MV-4-11 (cell line): Measurements from ENCODE around the gene DMP1.

Experiments
- DNase-seq: peaks from one replicate; lab custom pipeline; 2025; lab: John Stamatoyannopoulos, UW

Gene DMP1, protein sequence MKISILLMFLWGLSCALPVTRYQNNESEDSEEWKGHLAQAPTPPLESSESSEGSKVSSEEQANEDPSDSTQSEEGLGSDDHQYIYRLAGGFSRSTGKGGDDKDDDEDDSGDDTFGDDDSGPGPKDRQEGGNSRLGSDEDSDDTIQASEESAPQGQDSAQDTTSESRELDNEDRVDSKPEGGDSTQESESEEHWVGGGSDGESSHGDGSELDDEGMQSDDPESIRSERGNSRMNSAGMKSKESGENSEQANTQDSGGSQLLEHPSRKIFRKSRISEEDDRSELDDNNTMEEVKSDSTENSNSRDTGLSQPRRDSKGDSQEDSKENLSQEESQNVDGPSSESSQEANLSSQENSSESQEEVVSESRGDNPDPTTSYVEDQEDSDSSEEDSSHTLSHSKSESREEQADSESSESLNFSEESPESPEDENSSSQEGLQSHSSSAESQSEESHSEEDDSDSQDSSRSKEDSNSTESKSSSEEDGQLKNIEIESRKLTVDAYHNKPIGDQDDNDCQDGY

DNA sequence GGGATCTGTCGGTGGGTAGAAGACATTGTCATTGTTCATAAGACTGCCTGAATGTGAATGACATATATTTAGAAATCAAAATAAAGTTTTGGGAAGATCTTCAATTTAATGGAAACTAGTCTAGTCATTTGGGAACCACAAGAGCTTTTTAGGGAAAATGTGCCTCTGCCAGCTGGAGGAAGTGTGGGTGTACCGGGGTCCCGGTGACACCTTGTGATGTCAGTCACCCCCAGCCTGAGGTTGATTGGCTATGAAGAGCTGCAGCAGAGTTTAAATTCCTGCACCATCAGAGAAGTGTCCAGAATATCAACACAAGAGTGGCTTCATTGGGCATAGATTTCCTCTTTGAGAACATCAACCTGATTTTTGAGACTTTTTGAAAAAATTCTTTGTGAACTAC, at the start of gene DMP1:
Gene DMP1 (plus strand): TSS at position 301 of the 400 bp plus-strand sequence. CDS start 6,213 bp downstream, outside the sequence.
- no peak for DNase-seq

DNA sequence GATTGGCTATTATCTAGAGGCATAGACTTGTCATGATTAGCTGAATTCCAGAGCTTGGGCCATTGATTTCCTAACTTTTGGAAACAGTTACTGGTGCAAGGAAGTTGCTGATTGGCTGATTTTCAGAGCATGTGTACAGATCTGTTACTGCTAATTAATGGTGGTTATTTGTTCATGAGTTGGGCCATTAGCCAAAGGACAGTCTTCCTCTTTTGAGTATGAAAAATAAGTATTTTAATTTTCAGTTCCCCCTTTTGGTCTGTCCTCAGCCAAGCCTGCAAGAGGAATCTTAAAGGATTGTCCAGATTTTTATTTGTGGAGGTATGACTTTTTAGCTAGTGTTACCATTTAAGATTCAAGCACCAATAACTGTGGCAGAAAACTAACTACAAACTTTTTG, 48.7 kb upstream of the DMP1 start:
- peak; percentile 60 for DNase-seq

DNA sequence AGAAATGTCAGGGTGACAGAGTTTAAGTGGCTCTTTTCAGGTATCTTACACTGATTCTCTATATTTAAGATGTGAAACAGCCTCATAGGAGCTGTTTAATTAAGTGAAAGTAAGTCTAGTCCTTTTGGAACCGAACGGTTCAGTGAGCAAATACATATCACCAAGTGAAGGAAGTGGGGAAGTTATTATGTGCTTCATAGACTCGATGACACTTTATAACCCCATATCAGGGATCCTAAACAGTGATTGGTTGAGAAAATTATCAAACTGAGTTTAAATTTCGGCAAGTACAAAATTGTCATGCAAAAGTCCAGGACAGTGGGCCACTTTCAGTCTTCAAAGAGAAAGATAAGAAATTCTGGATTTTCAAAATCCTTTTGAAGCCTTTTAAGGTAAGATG, 41.9 kb upstream of the DMP1 start, which contains the start of gene DSPP:
Gene DSPP (plus strand): TSS at position 301 of the 400 bp plus-strand sequence. CDS start 2,380 bp downstream, outside the sequence.
- no peak for DNase-seq

DNA sequence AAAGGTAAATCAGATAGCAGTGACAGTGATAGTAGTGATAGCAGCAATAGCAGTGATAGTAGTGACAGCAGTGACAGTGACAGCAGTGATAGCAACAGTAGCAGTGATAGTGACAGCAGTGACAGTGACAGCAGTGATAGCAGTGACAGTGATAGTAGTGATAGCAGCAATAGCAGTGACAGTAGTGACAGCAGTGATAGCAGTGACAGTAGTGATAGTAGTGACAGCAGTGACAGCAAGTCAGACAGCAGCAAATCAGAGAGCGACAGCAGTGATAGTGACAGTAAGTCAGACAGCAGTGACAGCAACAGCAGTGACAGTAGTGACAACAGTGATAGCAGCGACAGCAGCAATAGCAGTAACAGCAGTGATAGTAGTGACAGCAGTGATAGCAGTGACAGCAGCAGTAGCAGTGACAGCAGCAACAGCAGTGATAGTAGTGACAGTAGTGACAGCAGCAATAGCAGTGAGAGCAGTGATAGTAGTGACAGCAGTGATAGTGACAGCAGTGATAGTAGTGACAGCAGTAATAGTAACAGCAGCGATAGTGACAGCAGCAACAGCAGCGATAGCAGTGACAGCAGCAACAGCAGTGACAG, 35.7 kb upstream of the DMP1 start:
- DNase-seq: no peak

DNA sequence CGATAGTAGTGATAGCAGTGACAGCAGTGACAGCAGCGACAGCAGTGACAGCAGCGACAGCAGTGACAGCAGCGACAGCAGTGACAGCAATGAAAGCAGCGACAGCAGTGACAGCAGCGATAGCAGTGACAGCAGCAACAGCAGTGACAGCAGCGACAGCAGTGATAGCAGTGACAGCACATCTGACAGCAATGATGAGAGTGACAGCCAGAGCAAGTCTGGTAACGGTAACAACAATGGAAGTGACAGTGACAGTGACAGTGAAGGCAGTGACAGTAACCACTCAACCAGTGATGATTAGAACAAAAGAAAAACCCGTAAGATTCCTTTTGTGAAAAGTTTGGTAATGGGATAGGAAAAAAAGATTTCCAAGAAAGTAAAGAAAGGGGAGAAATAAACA, 33.8 kb upstream of the DMP1 start:
- DNase-seq: no peak

DNA sequence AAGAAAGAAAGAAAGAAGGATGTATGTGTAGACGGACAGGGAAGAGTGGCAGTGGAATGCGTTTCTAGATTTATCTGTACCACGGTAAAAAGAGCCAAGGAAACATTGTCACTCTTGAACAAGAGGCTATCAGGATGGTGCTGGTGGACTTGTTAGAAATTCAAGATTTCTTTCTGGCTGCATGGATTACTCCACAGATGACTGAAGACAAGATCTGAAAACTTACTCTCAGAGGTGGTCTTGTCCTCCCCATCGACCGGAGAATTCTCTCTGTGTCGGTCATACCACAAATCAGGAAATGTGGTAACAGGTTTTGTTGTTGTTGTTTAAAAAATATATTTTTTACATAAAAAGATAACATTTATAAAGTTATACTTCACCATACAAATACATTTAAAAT, 30.0 kb upstream of the DMP1 start:
- no peak for DNase-seq

DNA sequence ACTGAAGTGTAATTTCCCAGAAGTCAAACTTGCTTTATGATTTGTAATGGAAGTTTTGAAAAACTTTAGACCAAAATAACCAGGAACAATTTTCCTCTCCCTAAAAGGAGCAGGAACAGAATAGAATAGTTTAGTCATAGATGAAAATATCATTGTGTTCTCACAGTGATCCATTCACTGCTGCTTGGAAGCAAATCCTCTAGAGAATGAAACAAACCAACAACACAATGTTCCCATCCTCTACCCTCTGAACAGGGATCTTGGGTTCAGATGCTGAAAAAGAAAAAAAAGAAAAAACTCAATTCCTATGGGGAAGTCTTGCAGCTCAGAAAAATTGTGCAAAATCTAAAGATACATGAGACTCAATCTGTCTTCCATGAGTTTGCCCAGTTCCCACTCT, 29.6 kb upstream of the DMP1 start:
- no peak for DNase-seq

DNA sequence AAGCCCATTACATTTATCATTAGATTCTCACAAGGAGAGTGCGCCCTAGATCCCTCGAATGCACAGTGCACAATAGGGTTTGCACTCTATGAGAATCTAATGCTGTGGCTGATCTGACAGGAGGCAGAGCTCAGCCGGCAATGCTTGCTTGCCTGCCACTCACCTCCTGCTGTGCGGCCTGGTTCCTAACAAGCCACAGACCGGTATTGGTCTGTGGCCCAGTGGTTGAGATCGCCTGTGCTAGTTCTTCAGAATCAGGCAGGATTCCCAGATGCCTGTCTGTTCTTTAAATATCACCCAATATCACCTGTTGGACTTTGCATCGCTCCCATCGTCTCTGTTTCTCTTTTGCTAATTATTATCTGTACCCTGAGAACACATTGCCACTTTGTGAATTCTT, 27.8 kb upstream of the DMP1 start:
- no peak for DNase-seq

DNA sequence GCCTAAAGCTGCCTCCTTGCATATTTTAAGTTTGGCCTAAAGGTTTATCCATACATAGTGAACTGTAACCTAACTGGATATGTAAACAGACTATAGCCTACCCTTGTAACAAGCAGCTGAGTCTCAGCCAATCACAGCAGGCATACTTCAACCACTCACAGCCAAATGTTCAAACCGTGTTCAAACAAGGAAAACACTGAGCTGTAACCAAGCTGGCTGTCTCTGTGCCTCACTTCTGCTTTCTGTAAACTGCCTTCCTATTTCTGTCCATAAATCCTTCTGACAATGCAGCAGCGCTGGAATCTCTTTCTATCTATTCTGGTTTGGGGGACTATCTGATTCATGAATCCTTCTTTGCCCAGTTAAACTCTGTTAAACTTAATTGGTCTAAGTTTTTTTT, 25.4 kb upstream of the DMP1 start:
- peak; percentile 93 for DNase-seq

DNA sequence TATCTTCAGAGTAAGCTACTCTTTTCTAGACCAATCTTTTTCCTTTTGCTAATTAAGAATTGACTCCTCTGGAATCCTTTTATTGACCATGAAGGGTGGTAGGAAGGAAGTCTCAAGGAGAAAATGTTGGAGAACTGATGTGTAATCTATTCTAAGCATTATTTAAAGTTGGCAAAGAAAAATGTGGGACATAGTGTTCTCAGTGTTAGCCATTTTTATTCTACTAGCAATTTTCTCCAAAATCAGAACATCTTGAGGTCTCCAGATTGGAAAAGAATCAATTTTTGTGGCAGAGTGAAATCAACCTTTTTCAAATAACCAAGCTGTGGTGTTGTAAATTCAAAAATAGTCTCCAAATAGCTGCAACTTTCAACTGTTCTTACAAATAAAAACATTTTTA, 18.4 kb upstream of the DMP1 start:
- no peak for DNase-seq

DNA sequence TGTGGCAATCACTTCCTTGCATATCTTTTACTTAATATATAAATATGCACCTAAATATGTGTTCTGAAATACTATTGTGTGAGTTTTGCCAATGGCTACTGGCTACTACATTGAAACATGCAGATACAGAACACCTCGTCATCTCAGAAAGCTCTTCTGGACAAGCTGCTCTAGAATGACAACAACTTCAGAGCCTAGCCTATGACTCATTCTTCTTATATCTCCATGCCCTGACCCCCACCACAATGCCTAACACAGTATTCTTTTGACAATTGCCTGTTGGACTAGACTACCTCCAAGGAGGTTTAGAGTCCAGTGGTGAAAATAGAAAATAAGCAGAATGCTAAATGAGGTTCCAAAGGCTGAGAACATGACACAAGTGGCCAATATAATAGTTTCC, 17.6 kb upstream of the DMP1 start:
- DNase-seq: no peak

DNA sequence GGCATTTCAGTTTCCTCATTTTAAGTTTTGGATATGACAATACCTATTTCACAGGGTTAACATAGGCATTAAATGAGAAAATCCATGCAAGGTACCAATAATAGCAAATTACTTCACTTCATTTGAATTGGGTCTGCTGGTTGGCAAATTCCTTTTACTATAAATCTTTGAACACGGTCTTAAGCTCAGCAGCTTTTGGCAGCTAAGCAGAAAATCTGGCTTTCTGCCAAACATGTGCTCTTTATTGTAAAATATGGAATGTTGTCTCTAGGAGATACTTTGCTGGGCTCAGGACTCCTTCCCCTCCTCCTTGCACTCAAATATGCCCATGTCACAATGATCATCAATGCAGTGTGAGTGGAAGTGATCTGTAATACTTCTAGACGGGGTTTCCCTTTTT, 16.8 kb upstream of the DMP1 start:
- DNase-seq: no peak

DNA sequence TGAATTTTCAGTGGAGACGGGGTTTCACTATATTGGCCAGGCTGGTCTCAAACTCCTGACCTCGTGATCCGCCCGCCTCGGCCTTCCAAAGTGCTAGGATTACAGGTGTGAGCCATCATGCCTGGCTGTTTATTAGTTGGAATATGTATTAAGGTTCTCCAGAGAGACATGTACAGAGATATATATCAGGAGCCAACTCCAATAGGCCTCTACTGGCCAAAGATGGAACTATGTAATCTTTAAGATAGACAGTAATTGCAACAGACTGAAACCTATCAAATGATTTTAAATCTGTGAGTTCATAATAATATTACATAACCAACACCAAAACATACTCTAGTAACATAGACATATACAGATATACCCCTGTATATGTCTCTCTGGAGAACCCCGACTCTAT, 5.8 kb upstream of the DMP1 start:
- no peak for DNase-seq

DNA sequence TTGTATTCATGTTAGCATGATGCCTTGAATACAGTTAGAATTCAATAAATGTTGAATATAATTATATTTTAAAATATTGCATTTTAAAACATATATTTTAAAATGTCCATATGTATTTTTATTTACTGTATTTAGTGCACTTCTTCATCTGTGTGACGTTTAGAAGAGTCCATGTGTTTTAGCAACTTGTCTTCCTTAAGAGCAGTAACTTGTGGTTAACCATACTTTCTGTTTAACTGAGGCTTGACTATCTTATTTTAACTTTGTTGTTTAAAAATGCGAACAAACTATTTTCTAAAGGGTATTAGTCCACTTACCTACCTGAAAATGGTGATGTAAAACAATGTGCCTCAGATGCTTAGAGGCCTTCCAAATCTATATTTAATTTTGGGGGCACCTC, 858 bp downstream of the DMP1 start:
- DNase-seq: no peak

DNA sequence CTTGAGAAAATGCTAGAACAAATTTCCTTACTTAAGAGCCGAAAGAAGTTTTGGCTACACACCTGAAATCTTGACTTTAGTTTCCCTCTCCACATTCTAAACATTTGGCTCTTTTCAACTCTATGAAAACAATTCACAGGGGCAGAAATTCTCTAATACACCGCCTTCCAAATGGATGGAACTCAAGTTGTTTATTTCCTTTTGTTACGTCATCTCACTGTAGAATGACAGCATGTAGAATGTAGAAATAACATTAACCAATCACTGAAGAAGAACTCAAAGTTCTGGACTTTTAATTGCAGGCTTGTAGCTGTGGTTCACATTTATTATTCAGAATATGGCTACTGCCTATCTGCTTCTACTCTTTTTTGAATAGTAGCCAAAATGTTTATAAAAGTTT, 1.9 kb downstream of the DMP1 start:
- peak; percentile 4 for DNase-seq

DNA sequence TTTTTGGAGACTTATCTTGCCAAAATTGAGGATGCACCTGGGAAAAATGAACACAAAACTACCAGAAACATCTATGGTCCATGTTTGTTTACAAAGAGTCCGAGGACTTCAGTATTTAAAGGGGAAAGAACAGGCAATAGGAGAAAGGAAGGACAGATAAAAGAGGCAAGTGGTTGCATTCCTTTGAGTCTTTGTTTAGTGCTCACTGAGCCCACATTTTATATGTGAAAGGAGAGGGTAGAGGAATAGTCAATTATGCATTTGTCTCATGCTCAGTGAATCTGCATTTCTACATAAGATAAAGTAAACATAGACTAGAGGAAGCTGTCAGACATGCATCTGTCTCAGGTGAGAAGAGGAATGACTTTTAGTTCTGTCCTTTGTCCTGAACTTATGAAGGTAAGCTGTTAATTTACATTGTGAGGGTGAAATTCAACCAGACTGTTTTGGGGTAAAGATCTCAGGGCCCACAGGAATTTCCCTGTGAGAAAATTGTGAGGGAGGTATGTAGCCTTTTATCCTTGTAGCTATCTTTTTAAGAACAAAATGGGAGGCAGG, 4.5 kb downstream of the DMP1 start:
- DNase-seq: no peak

DNA sequence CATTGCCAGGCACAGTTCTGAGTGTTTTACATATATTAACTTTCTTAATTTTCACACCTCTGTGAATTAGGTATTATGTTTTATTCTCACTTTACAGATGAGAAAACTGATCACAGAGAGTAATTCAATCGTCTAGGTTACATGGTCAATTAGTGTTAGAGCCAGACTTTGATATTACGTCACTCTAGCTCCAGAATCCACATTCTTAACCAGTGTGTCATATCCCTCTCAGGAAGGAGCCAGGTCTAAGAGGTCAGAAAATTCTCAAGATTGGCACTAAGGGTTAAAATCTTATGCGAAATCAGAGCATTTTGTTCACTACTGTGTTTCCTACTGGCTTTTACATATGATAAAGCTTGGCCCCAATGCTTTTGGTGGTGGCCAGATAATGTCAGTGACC, 7.4 kb downstream of the DMP1 start:
- DNase-seq: no peak

DNA sequence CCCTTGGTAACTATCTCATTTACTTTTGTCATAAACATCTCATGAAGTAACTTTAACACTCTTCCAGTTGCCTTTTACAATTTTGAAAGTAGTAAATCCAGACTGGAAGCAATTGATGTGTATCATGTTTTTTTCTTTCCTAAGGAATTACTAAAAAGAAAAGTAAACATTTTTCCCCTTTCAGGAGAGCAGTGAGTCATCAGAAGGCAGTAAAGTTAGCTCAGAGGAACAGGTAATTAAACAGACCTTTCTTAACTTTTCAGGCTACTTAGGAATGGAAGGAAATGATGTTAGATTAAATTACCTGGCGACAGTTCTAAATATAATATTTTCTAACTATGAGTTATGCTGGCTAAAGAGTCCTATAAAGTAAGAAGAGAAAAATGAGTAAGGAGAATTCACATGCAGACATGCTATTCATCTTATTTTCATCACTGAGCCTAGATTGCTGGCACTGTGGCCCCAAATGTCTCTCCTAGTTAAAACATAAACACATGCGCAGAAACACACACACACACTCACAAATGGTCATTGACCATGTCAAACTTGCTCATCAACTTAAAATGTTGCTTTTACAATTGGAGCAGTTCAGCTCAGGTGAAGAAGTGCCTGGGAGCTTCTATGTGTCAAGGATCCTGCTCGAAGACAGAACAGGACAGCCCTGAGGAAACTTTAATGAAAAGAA, 9.3 kb downstream of the DMP1 start:
- DNase-seq: no peak

DNA sequence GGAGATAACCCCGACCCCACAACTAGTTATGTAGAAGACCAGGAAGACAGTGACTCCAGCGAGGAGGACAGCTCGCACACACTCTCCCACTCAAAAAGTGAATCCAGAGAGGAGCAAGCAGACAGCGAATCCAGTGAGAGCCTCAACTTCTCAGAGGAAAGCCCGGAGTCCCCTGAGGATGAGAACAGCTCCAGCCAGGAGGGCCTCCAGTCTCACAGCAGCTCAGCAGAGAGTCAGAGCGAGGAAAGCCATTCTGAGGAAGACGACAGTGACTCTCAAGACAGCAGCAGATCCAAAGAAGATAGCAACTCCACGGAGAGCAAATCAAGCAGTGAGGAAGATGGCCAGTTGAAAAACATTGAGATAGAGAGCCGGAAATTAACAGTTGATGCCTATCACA, 12.8 kb downstream of the DMP1 start:
- DNase-seq: no peak

DNA sequence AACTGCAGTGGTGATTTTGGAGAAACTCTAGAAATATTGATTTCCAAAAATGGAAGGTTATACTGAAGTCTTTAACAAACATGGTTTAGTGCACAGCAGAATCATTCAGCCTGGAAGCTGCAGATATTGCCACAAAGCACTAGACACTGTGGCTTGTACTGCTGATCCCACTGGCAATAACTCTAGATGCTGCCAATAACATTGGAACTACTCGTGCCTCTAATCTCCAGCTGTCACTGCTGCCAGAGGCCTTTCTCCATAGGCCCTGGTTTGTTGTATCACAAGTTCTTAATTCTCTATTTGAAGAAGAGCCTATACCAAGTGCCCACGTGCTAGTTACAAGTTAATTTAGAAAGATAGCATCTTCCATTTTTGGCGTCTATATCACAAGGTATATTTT, 19.3 kb downstream of the DMP1 start:
- no peak for DNase-seq

DNA sequence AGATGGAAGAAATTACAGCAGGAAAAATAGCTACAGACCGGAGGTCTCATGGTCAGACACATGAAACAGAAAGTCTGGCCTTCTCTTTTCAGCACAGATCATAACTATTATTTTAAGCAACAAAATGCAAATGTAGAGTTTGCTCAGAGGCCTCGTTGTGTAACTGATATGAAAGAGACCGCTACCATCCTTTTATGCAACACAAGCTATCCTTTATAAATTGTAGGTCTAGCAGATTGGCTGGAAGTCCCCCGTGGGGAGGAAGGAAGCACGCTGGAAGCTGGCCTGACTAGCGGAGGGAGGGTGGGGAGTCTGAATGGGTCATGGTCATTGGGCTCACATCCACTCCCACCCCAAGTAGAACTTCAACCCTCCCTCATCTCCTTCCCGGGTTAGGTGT, 27.7 kb downstream of the DMP1 start:
- DNase-seq: no peak

DNA sequence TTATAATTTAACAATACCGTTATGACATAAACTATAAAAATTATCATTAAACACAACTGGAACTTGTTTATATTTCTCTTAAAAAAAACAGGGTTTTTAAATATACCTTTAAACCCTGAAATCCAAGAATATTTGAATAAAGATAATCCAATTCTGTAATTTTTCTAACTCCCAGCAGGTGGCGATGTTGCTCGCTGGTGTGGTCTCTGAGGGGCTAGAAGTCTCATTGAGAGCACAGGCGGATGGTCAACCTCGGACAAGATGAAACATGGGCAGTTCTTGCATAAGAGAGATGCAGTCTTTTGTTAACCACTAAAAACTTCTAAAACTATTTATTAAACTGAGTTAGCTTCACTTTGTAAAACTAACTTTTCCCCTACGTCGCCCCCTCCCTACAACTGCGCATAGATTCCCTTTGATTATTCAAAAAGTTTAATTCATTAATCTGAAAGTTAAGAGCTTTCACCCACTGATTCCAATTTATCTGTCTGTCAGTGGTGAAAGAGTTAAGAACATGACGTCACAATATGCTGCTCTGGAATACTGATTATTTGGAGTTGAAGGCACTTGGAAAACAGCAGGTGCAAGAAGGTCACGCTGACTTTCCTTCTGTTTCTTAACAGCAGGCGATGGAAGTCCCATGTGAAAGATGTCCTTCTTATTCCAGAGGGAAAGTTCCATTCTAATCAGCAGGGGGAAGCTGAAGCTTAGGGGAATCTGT, 29.5 kb downstream of the DMP1 start:
- DNase-seq: peak; percentile 31
